ENCODE data around the gene MAP2K6. TPM values are rescaled to one million over a fixed set of nuclear protein-coding genes. Genes with fewer than 3 reads are reported as not detected.

MAP2K6 gene
- total and polyA plus RNA-seq, 9 donors, result 12.6 to 22.8 (median 16.8) TPM

GRCh38 chr17:69602972-69603371, 188.5 kb downstream of the MAP2K6 start:
- H3K27me3 ChIP-seq (ENCODE audit: control insufficient read depth, insufficient read depth, low read length), result no peaks in the 10 kb centered on the region
- H3K4me3 ChIP-seq (ENCODE audit: low read length), result no peak overlapping the region
- H3K9me3 ChIP-seq (replicated peaks; ENCODE audit: control insufficient read depth, low read depth, low read length), result no peaks in the 10 kb centered on the region
- H3K36me3 ChIP-seq (ENCODE audit: control insufficient read depth, insufficient read depth, low read length), result no peaks in the 10 kb centered on the region
- peaks cover 5% of the 10 kb centered on the region for H3K4me1 ChIP-seq (ENCODE audit: control insufficient read depth, insufficient read depth, low read length)
- H3K27ac ChIP-seq (ENCODE audit: low read length), result no peak overlapping the region
- WGBS (ENCODE audit: insufficient coverage), result 84% methylated on average over 5 of the region's 5 CpGs
- no peak for DNase-seq

Other genes starting within 250 kb of the MAP2K6 start
- 10.2 TPM for gene ABCA10, start 185.9 kb upstream of the MAP2K6 start, total RNA-seq
- 10 to 100 TPM in 3 of 8 donors, 1 to 10 TPM in 5; 3.0 to 11.4 (median 7.2) TPM for gene ABCA10, start 185.9 kb upstream of the MAP2K6 start, polyA plus RNA-seq (ENCODE audit: insufficient read depth in 1 of 8, insufficient read length in 8 of 8, low replicate concordance in 1 of 8)
- 17.4 TPM for gene ABCA5, start 87.6 kb upstream of the MAP2K6 start, total RNA-seq
- 10 to 100 TPM in 7 of 8 donors, 1 to 10 TPM in 1; 6.1 to 20.9 (median 15.2) TPM for gene ABCA5, start 87.6 kb upstream of the MAP2K6 start, polyA plus RNA-seq (ENCODE audit: insufficient read depth in 1 of 8, insufficient read length in 8 of 8, low replicate concordance in 1 of 8)

Measured in muscle of leg (tissue), 11 donors.